Measurements from ENCODE around the gene RHBDF2.

DNA sequence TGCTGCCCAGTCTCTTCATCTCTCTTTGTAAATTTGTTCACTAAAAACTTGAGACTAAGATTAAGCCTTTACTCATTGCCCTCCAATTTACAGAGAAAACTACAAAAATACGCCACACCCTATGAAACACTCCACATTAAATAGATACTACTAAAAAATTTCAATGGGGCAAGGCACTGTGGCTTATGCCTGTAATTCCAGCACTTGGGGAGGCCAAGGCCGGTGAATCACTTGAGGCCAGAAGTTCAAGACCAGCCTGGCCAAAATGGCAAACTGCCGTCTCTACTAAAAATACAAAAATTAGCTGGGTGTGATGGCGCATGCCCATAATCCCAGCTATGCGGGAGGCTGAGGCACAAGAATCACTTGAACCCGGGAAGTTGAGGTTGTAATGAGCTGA lies 52.1 kb downstream of the RHBDF2 start:
- TF ChIP-seq, protein P1, sequence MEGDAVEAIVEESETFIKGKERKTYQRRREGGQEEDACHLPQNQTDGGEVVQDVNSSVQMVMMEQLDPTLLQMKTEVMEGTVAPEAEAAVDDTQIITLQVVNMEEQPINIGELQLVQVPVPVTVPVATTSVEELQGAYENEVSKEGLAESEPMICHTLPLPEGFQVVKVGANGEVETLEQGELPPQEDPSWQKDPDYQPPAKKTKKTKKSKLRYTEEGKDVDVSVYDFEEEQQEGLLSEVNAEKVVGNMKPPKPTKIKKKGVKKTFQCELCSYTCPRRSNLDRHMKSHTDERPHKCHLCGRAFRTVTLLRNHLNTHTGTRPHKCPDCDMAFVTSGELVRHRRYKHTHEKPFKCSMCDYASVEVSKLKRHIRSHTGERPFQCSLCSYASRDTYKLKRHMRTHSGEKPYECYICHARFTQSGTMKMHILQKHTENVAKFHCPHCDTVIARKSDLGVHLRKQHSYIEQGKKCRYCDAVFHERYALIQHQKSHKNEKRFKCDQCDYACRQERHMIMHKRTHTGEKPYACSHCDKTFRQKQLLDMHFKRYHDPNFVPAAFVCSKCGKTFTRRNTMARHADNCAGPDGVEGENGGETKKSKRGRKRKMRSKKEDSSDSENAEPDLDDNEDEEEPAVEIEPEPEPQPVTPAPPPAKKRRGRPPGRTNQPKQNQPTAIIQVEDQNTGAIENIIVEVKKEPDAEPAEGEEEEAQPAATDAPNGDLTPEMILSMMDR (IDR thresholded peaks at IDR 0.05): no peak
- no peak for TF ChIP-seq POLR2A (IDR thresholded peaks at IDR 0.05)
- no peak for TF ChIP-seq POLR2AphosphoS5 (IDR thresholded peaks at IDR 0.05)
- no peak for TF ChIP-seq EP300 (IDR thresholded peaks at IDR 0.05; ENCODE audit: low read depth)
